D721Med (cell line): Measurements from ENCODE around the gene DYNC1I1.

Experiments
- DNase-seq: peaks from one replicate; pipeline ENCODE4 v3.0.0; 2011; ENCODE audit warnings: low spot score; ENCODE audit not compliant: insufficient read length
- FAIRE-seq: peaks from 2 replicates; lab custom pipeline; 2011; peaks lifted over from hg19 to GRCh38; lab: Jason Lieb, UNC
- CTCF ChIP-seq: IDR thresholded peaks from 2 replicates; pipeline ENCODE4 v1.5.1; 2012; ENCODE audit warnings: mild to moderate bottlenecking, control low read depth; ENCODE audit not compliant: insufficient read depth; ENCODE audit errors: missing control alignments

DYNC1I1 gene

GRCh38 chr7:95952851-95953250 lies 180.5 kb downstream of the DYNC1I1 start:
- DNase-seq (no peak), FAIRE-seq (no peak)
- no peak for TF ChIP-seq CTCF

GRCh38 chr7:95955748-95956147 lies 183.4 kb downstream of the DYNC1I1 start:
- TF ChIP-seq CTCF = no peak
- no peak for FAIRE-seq

GRCh38 chr7:95957510-95957909 lies 185.2 kb downstream of the DYNC1I1 start:
- DNase-seq = no peak
- TF ChIP-seq CTCF = no peak
- FAIRE-seq = no peak

More at GRCh38 chr7:95955748-95956147, 183.4 kb downstream of the DYNC1I1 start:
- DNase-seq = no peak

GRCh38 chr7:95960706-95961244 lies 188.4 kb downstream of the DYNC1I1 start:
- FAIRE-seq (no peak), DNase-seq (no peak)
- no peak for TF ChIP-seq CTCF

GRCh38 chr7:95963446-95963990 lies 191.2 kb downstream of the DYNC1I1 start:
- DNase-seq = no peak
- no peak for TF ChIP-seq CTCF
- FAIRE-seq = no peak

GRCh38 chr7:95971716-95972115 lies 199.4 kb downstream of the DYNC1I1 start:
- DNase-seq (no peak), FAIRE-seq (no peak)
- no peak for TF ChIP-seq CTCF

- no peak for TF ChIP-seq CTCF
- DNase-seq = no peak
- no peak for FAIRE-seq
Observed at GRCh38 chr7:95972523-95972922, 200.2 kb downstream of the DYNC1I1 start.
